ENCODE data around the gene GPER1.

- no peak for TF ChIP-seq CTCF (IDR thresholded peaks at IDR 0.05)
- TF ChIP-seq EP300 (IDR thresholded peaks at IDR 0.05): no peak
- TF ChIP-seq POLR2AphosphoS5 (IDR thresholded peaks at IDR 0.05): no peak
These were observed 3.9 kb upstream of the GPER1 start for GRCh38 chr7:1083729-1084657.
